HT-29 (cell line): ENCODE data around the gene MAPK11. TPM values are rescaled to one million over a fixed set of nuclear protein-coding genes. Genes with fewer than 3 reads are reported as not detected.

Source experiments
- DNase-seq: peaks from one replicate; pipeline ENCODE4 v3.0.0-alpha.2; 2015; ENCODE audit warnings: low spot score
- total RNA-seq: library from RNA; depleted of rRNA; stranded (reverse); fragments of >200 nt; shearing (Covaris generic); gene quantifications from 2 replicates; pipeline ENCODE4 v1.2.3, GENCODE V29; 2014; rRNA removed

The MAPK11 gene
- 1.6 and 2.2 TPM in 2 replicates for total RNA-seq

GRCh38 chr22:50269970-50270665 lies at the start of gene MAPK11:
Gene MAPK11 (minus strand): TSS chr22:50270380. CDS start chr22:50270292, 88 bp downstream.
- DNase-seq: no peak

- DNase-seq: no peak
Measured at GRCh38 chr22:50319503-50319951, 49.3 kb upstream of the MAPK11 start.

- no peak for DNase-seq
Measured at GRCh38 chr22:50318698-50319411, 48.7 kb upstream of the MAPK11 start.

GRCh38 chr22:50318356-50318697 lies 48.1 kb upstream of the MAPK11 start:
- DNase-seq: no peak

GRCh38 chr22:50317674-50318073 lies 47.5 kb upstream of the MAPK11 start:
- no peak for DNase-seq

- DNase-seq: no peak
Measured at GRCh38 chr22:50317178-50317577, 47.0 kb upstream of the MAPK11 start.

- DNase-seq: no peak
Measured at GRCh38 chr22:50316114-50317065, 46.2 kb upstream of the MAPK11 start.

- no peak for DNase-seq
Measured at GRCh38 chr22:50315289-50316113, 45.3 kb upstream of the MAPK11 start.

- peak; percentile 55 for DNase-seq
Measured at GRCh38 chr22:50314455-50315288, 44.5 kb upstream of the MAPK11 start.

- no peak for DNase-seq
Measured at GRCh38 chr22:50314081-50314454, 43.9 kb upstream of the MAPK11 start.

GRCh38 chr22:50313600-50313999 lies 43.4 kb upstream of the MAPK11 start:
- no peak for DNase-seq

GRCh38 chr22:50313021-50313420 lies 42.8 kb upstream of the MAPK11 start:
- no peak for DNase-seq

- DNase-seq: no peak
Measured at GRCh38 chr22:50312371-50312770, 42.2 kb upstream of the MAPK11 start.

GRCh38 chr22:50311606-50312351 lies 41.6 kb upstream of the MAPK11 start:
- no peak for DNase-seq

GRCh38 chr22:50310949-50311444 lies 40.8 kb upstream of the MAPK11 start:
- DNase-seq: no peak

GRCh38 chr22:50310031-50310722 lies 40.0 kb upstream of the MAPK11 start:
- no peak for DNase-seq

- DNase-seq: no peak
Measured at GRCh38 chr22:50309601-50309991, 39.4 kb upstream of the MAPK11 start.

GRCh38 chr22:50308986-50309600 lies 38.9 kb upstream of the MAPK11 start:
- no peak for DNase-seq
